HG02870 (cell line): Measurements from ENCODE around the gene ANKRD31.
"Not testable (repeated sequence)": the region's sequence is repeated elsewhere in the genome, so short reads cannot be mapped to it uniquely, and the experiment has no call there.

ENCODE experiments used
- ATAC-seq: cut with Tn5 transposase; IDR thresholded peaks from one replicate; pipeline ENCODE4 v1.9.1; 2021; ENCODE audit warnings: mild to moderate bottlenecking, moderate library complexity; ENCODE audit not compliant: unreplicated experiment

The ANKRD31 gene

GRCh38 chr5:75236322-75237316, at the start of gene ANKRD31:
Gene ANKRD31 (minus strand): TSS chr5:75236878. CDS start chr5:75236686, 192 bp downstream.
- ATAC-seq = peak; percentile 93

DNA sequence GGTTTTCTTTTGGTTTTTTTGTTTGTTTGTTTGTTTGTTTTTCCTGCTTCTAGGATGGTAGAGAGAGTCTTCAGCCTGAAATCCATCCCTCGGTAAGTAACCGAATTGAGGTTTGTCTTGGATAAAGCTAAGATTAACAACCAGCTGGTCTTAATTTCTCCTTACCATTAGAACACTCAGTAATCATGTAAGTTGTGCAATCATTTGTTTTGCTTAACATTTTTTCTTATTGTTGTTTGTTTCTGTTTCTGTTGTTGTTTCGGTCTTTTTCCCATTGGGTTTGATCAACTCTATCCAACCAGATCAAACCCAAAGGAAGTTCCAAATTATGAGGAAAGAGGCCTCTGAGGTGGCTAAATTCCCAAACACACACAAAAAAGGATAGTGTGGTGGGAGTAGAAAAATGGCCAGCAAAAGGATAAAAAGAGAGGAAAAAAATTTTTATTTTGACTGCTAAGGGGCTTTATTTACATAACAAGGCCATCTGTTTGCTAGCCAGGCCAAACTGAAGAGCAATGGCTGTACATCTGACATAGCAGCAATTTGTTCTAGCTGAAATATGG, 49.6 kb upstream of the ANKRD31 start:
- ATAC-seq = no peak

DNA sequence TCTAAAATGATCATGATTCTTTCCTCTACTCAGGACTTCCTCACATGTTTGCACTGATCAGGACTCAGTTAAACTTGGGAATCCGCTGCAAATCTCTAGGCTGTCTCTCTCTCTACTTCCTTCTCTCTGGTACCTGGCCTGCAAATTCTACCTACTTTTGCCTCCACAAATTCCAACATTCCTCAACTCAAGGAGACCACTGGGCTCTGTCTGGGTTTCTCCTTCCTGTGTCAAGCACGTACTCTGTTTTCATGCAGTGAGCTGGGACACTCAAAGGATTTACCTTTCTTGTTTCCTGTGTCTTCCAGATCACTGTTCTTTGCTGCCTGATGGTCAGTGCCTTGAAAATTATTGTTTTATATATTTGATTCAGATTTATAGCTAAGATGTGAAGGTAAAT, 45.9 kb upstream of the ANKRD31 start:
- no peak for ATAC-seq

GRCh38 chr5:75281716-75282465, 45.2 kb upstream of the ANKRD31 start:
- ATAC-seq = no peak

DNA sequence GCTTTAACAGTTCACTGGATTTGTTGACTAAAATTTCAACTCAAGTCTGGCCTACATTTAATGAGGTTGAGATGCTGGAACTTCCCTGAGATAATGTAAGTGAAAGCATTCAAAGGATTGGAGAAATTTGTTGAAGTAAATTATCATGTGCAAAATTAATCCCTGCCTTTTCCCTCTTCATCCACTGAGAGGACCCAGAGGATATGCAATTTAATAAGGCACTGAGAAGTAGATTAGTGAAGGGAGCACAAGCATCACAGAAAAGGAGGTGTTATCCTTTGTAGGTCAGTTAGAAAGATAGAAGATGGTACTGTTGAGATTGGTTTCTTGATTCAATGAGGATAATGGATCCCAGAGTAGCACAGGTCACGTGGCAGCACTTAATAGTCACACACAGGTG, 42.6 kb upstream of the ANKRD31 start:
- no peak for ATAC-seq

DNA sequence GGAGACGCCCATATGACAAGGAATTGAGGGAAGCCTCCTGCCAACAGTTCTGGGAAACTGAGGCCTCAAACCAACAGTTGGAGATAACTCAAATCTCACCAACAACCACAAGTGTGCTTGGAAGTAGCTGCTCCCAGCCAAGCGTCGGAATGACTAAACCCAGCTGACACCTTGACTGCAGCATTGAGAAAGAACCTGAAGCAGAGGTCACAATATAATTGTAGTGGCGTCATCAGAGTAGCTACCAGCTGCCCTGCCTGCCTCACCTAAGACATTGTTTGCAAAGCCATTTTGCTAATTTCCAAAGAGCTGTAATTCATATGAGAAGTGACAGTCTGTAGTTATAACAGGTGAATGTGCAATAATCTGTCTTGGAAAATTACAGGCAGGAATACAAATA, 40.8 kb upstream of the ANKRD31 start:
- ATAC-seq = no peak

DNA sequence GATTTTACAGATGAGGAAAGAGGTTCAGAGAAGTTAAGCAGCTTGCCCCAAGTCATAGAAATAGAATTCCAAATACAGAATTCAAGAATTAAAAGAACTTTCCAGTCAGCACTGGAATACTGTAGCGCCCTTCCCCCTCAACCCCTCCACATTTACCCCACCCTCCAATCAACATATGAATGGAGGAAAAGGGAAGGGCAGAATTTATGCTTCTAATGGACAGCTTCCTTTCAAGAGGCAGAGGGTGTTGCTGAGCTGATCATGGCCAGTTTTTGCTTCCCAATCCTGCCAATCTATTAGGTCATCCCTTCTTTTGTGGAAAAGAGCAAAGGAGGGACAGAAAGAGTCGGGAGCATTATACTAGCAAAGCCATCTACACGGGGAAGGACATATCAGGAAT, 39.1 kb upstream of the ANKRD31 start:
- ATAC-seq = no peak

DNA sequence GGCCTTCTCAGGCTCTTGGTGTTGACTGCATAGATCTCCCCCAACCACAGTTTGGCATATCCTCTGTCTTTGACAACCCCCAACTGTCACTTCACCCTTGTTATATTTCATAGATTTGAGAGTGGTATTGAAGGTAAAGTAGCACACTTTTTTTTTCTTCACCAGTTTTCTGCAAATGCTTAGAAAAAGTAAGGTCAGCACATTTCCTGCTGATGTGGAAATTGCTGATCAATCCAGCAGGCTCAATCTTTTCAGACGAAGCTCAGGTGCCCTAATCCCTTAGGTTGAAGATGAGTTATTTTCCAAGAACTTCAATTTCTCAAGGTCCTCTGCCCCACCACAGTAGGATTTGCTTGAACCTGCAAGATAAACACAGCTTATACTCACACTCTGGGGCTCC, 38.5 kb upstream of the ANKRD31 start:
- ATAC-seq = no peak

DNA sequence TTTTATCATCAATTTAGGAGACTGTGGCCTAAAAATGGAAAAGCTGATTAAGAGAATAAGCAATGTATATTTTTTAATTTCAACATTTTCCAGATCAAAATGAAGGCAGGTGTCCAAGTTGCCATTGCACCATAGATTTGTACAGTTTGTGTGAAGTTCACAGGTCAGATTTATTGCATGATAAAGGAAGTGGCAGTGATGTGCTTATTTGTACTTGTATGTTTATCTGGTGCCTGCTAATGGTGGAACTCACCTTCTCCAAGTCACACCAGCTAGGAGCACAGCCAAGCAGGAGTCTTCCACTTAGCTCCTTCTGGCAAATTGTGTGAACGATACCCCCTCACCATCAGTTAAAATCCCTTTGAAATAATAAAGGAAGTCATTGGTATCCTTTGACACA, 37.8 kb upstream of the ANKRD31 start:
- no peak for ATAC-seq

GRCh38 chr5:75270605-75271004, 33.9 kb upstream of the ANKRD31 start:
- not testable (repeated sequence) for ATAC-seq

GRCh38 chr5:75265731-75266130, 29.1 kb upstream of the ANKRD31 start:
- ATAC-seq = no peak

DNA sequence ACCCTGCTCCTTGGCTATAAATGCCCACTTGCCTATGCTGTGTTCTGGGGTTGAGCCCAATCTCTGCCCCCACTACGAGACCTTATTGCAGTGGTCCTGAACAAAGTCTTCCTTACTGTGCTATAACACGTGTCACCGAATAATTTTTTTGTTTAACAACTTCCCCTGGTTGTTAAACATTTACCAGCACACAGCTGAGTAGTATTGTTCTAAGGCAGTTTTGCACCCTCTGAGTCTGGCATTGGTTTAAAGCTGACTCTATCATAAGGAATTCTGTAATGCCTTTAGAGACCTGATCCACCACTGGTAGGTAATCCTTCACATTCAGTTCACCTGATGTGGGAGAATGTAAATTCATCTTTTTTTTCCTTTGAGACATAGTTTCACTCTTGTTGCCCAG, 25.6 kb upstream of the ANKRD31 start:
- ATAC-seq = no peak

DNA sequence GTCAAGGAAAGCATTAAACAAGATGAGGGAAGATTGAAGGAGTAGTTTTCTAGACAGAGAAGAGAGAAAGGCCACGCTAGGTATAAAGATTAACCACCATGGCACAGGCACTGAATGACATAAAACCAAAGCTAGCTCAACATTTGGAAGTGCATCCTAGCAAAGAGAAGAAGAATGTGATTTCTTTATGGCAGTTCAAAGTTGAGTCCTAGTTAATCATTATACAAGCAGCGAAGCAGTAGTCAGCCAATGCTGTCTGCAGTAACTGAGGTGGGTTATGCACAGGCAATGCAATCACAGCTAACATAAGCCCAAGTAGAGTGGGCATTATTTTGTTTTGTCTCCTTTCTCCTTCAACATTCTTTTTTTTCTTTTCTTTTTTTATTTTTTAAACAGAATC, 24.0 kb upstream of the ANKRD31 start:
- no peak for ATAC-seq

GRCh38 chr5:75250452-75250851, 13.8 kb upstream of the ANKRD31 start:
- ATAC-seq = not testable (repeated sequence)

- no peak for ATAC-seq
These were observed 8.3 kb upstream of the ANKRD31 start for GRCh38 chr5:75245023-75245422.

- ATAC-seq = no peak
These were observed 6.8 kb upstream of the ANKRD31 start for GRCh38 chr5:75243510-75243909.

DNA sequence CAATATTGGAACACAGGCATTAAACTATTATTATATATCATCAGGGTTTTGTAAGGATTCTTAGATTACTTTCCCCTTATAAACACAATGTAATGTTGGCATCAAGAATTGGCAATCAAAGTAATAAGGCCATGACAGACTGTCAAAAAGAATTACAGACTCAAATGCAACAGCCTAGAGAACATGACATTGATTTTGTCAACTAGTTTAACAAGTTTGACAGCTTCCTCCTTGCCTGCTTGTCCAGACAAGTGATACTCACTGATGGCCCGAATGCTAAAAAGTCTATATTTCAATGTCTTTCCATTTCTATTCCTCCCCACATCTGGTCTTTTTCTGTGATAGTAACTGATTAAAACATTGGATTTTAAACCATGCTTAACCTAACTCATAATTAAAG, 6.4 kb upstream of the ANKRD31 start:
- no peak for ATAC-seq

DNA sequence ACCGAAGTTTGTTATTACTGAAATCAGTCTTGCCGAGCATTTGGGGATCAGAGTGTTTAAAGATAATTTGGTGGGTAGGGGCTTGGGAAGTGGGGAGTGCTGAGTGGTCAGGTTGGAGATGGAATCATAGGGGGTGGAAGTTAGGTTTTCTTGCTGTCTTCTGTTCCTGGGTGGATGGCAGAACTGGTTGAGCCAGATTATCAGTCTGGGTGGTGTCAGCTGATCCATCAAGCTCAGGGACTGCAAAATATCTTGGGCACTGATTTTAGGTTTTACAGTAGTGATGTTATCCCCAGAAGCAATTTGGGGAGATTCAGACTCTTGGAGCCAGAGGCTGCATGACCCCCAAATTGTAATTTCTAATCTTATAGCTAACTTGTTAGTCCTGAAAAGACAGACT, 5.4 kb upstream of the ANKRD31 start:
- no peak for ATAC-seq

GRCh38 chr5:75239681-75240080, 3.0 kb upstream of the ANKRD31 start:
- no peak for ATAC-seq

DNA sequence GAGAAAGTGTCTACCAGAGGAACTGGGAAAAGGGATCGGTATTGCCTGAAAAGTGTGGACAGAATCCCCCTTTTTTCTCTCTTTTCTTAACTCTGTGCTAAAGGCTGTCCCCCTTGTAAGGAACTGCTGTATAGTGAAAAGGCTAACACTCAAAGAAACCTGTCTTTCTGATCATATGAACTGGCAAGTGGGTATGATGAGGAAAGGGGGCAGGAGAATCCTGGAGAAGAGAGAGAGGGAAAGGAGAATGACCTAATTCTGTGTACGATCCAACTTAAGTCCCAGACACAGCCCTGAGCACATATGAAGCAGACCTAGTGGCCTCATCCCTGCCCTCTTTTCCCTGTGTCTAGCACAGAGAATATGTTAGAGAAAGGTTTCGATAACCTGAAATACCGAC, 967 bp downstream of the ANKRD31 start:
- ATAC-seq = no peak

DNA sequence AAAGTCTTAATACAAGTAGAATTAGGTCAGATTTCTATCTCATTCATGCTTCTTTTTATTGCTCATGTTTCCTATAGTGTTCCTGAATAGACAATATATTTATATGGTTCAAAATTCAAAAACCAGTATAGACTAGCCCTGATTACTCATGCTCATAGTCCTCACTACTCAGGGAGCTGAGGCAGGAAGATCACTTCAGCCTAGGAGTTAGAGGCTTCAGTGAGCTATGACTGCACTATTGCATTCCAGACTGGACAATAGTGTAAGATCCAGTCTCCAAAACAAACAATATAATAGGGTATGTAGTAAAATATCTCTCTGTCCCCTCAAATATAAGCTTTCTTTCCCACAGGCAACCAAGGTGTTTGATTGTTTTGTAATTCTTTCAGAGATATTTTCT, 2.4 kb downstream of the ANKRD31 start:
- no peak for ATAC-seq

DNA sequence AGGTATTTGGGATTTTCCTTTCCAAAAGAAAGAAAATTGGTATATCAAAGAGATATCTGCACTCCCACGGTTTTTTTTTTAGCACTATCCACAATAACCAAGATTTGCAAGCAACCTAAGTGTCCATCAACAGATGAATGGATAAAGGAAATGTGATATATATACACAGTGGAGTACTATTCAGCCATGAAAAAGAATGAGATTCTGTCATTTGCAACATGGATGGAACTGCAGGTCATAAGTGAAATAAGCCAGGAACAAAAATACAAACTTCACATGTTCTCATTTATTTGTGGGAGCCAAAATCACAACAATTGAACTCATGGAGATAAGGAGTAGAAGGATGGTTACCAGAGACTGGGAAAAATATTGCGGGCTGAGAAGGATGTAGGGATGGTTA, 9.8 kb downstream of the ANKRD31 start:
- ATAC-seq = no peak
